ENCODE measurements around the gene FAM177A1.

GRCh38 chr14:35044939-35045797 lies 904 bp upstream of the FAM177A1 start:
- no peak for TF ChIP-seq CTCF (conservative IDR thresholded peaks at IDR 0.05 in 1 of 2, IDR thresholded peaks at IDR 0.05 in 1 of 2; ENCODE audit: extremely low read depth in 1 of 2, insufficient read depth in 1 of 2, low read depth in 1 of 2, low read length in 2 of 2)
- no peak for TF ChIP-seq EZH2 (IDR thresholded peaks at IDR 0.05; ENCODE audit: borderline replicate concordance, low read length)
